BLaER1 treated with 17β-estradiol and CSF1 and Interleukin-3, amounts not matched to agents 10 nM and 100 nM (cell line): Measurements from ENCODE around the gene CFAP100.

Experiments used
- H3K27ac ChIP-seq, 11 experiments: shearing (Covaris generic); formaldehyde crosslinking; 2 replicates each; pipeline ENCODE4 v1.8.1; 2022
- H3K27me3 ChIP-seq, 11 experiments: shearing (Covaris generic); formaldehyde crosslinking; 2 replicates each; pipeline ENCODE4 v1.8.1; 2022
- H3K36me3 ChIP-seq, 11 experiments: shearing (Covaris generic); formaldehyde crosslinking; 2 replicates each; pipeline ENCODE4 v1.8.1; 2022
- H3K4me1 ChIP-seq, 10 experiments: shearing (Covaris generic); formaldehyde crosslinking; 2 replicates each; pipeline ENCODE4 v1.8.1; 2022
- H3K4me2 ChIP-seq, 11 experiments: shearing (Covaris generic); formaldehyde crosslinking; 2 replicates each; pipeline ENCODE4 v1.8.1; 2022
- H3K4me3 ChIP-seq, 10 experiments: shearing (Covaris generic); formaldehyde crosslinking; 2 replicates each; pipeline ENCODE4 v1.8.1; 2022
- H3K9ac ChIP-seq, 11 experiments: shearing (Covaris generic); formaldehyde crosslinking; 2 replicates each; pipeline ENCODE4 v1.8.1; 2022
- H3K9me3 ChIP-seq, 11 experiments: shearing (Covaris generic); formaldehyde crosslinking; replicated peaks in 1 of 11; 2 replicates each; pipeline ENCODE4 v1.8.1; 2022
- H4K20me1 ChIP-seq, 11 experiments: shearing (Covaris generic); formaldehyde crosslinking; 2 replicates each; pipeline ENCODE4 v1.8.1; 2022
- Cebpa-rat ChIP-seq, 11 experiments: shearing (Covaris generic); IDR thresholded peaks; 2 replicates each; pipeline ENCODE4 v1.8.1; 2022

The CFAP100 gene

DNA sequence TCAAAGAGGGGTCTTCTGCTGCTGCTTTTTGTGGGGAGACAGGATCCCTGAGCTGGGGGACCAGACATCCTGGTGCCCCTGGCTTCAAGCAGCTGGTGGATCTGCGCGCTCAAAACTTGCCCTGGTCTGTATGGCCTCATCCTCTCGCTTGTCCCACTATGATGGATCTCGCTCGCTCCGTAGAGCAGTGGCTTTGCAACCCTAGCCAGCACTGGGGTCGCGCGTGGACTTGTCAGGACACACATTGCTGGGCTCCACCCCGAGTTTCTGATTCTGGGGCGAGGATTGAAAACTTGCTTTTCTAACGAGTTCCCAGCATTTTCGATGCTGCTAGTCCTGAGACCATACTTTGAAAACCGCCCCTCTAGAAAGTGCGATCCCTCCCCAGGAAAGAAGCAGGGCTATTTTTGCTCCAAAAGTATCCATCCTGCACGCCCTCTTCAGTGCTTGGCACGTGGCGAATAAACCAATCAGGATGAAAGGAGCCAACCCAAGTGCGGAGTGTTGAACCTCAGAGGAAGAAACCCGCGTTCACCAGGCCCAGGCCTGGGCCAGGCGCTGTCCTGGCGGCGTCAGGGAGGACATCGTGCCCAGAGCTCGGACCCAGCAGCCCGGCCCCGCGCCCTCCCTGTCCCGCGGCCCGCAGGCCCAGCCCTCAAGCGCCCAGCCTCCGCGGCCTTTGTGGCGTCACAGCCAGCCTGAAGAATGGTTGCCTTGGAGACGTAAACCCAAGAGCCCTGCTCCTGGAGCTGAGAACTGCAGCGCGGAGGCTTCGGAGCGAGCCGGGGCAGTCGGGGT lies at the start of gene CFAP100:
TSS of gene CFAP100 (plus strand) at position 731 of the 798 bp plus-strand sequence. CDS start 1,092 bp downstream, outside the sequence.
- no peak within 1 kb of the TSS for H3K4me2 ChIP-seq
- peaks cover 0 to 58% (median 0%) of the 10 kb centered on the region in 11 experiments; a peak in 4 of 22 replicates for H3K27me3 ChIP-seq
- H3K4me1 ChIP-seq = peaks cover 6 to 17% (median 9%) of the 10 kb centered on the region in 10 experiments; a peak in 16 of 20 replicates
- no peak for TF ChIP-seq Cebpa-rat (IDR thresholded peaks at IDR 0.05)
- H3K4me3 ChIP-seq = no peak within 1 kb of the TSS
- no peak within 1 kb of the TSS for H3K9ac ChIP-seq
- H3K27ac ChIP-seq = no peak within 1 kb of the TSS
- no peaks in the 10 kb centered on the region for H3K36me3 ChIP-seq
- peaks cover 7 to 16% (median 11%) of the 10 kb centered on the region in 11 experiments; a peak in 20 of 22 replicates for H3K9me3 ChIP-seq
- H4K20me1 ChIP-seq = peaks cover 0 to 8% (median 0%) of the 10 kb centered on the region in 11 experiments; a peak in 2 of 22 replicates

GRCh38 chr3:126345231-126345630 lies 49.5 kb upstream of the CFAP100 start:
- peaks cover 0 to 8% (median 0%) of the 10 kb centered on the region in 10 experiments; a peak in 2 of 20 replicates for H3K4me1 ChIP-seq
- peaks cover 0 to 7% (median 0%) of the 10 kb centered on the region in 11 experiments; a peak in 2 of 22 replicates for H4K20me1 ChIP-seq

DNA sequence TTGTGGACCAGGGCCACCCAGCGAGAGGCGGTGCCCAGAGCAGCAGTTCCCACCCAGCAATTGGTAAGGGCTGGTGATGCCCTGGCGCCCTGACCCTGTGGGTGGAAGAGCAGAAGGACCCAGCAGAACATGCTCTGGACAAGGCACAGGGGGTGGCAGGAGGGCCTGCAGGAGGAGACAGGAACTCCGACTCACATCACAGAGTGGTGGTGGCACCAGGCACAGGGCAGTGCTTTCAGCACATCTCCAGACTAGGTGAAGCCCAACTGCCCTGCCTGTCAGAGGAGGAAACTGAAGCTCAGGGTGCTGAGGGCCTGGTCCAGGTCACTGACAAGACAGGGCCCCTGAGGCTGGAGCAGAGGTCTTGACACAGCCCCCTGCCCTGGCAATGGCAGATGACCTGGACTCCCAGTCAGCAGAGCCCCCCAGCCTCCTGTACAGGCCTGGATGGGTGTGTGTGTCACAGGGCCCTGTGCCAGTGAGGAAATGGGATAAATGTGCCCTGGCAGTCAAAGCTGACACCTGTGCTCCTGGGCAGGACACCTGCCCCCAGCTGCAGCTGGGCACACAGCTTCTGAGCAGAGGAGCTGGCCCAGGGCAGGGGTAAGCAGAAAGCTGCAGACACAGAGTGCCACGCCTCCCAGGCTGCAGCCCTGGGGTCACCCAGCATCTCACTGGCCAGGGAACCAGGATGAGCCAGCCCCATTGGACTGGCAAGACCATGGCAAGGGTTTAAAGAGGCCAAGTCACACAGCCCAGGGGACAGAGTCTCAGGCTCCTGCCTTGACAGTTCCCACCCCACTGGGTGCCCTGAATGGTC lies 48.9 kb upstream of the CFAP100 start:
- no peak overlapping the region for H3K9ac ChIP-seq
- no peak overlapping the region for H3K4me2 ChIP-seq
- TF ChIP-seq Cebpa-rat (IDR thresholded peaks at IDR 0.05) = no peak
- H3K4me1 ChIP-seq = peaks cover 0 to 8% (median 0%) of the 10 kb centered on the region in 10 experiments; a peak in 4 of 20 replicates
- no peaks in the 10 kb centered on the region for H3K9me3 ChIP-seq
- no peak overlapping the region for H3K27ac ChIP-seq
- H3K27me3 ChIP-seq = no peaks in the 10 kb centered on the region
- no peak overlapping the region for H3K4me3 ChIP-seq
- peaks cover 0 to 9% (median 0%) of the 10 kb centered on the region in 11 experiments; a peak in 2 of 22 replicates for H4K20me1 ChIP-seq
- no peaks in the 10 kb centered on the region for H3K36me3 ChIP-seq

More at GRCh38 chr3:126345231-126345630, 49.5 kb upstream of the CFAP100 start:
- TF ChIP-seq Cebpa-rat (IDR thresholded peaks at IDR 0.05) = no peak
- no peak overlapping the region for H3K4me2 ChIP-seq
- no peak overlapping the region for H3K9ac ChIP-seq
- no peak overlapping the region for H3K4me3 ChIP-seq
- no peaks in the 10 kb centered on the region for H3K9me3 ChIP-seq
- H3K36me3 ChIP-seq = no peaks in the 10 kb centered on the region
- no peak overlapping the region for H3K27ac ChIP-seq
- no peaks in the 10 kb centered on the region for H3K27me3 ChIP-seq

GRCh38 chr3:126346466-126346865 lies 48.2 kb upstream of the CFAP100 start:
- Histone ChIP-seq H3K4me1 (peaks cover 0 to 8% (median 0%) of the 10 kb centered on the region in 10 experiments; a peak in 4 of 20 replicates), H3K9me3 (no peaks in the 10 kb centered on the region), H3K4me3 (no peak overlapping the region), H3K4me2 (no peak overlapping the region), H3K36me3 (no peaks in the 10 kb centered on the region), H4K20me1 (peaks cover 0 to 15% (median 0%) of the 10 kb centered on the region in 11 experiments; a peak in 2 of 22 replicates), H3K27me3 (no peaks in the 10 kb centered on the region), H3K27ac (no peak overlapping the region), H3K9ac (no peak overlapping the region)
- TF ChIP-seq Cebpa-rat (IDR thresholded peaks at IDR 0.05) = no peak

- Histone ChIP-seq H4K20me1 (peaks cover 0 to 21% (median 0%) of the 10 kb centered on the region in 11 experiments; a peak in 2 of 22 replicates), H3K27ac (no peak overlapping the region), H3K4me2 (no peak overlapping the region), H3K4me1 (peaks cover 0 to 8% (median 0%) of the 10 kb centered on the region in 10 experiments; a peak in 4 of 20 replicates), H3K4me3 (no peak overlapping the region), H3K36me3 (no peaks in the 10 kb centered on the region), H3K9ac (no peak overlapping the region), H3K9me3 (no peaks in the 10 kb centered on the region), H3K27me3 (no peaks in the 10 kb centered on the region)
- TF ChIP-seq Cebpa-rat (IDR thresholded peaks at IDR 0.05) = no peak
These were observed 47.1 kb upstream of the CFAP100 start for GRCh38 chr3:126347543-126348161.

DNA sequence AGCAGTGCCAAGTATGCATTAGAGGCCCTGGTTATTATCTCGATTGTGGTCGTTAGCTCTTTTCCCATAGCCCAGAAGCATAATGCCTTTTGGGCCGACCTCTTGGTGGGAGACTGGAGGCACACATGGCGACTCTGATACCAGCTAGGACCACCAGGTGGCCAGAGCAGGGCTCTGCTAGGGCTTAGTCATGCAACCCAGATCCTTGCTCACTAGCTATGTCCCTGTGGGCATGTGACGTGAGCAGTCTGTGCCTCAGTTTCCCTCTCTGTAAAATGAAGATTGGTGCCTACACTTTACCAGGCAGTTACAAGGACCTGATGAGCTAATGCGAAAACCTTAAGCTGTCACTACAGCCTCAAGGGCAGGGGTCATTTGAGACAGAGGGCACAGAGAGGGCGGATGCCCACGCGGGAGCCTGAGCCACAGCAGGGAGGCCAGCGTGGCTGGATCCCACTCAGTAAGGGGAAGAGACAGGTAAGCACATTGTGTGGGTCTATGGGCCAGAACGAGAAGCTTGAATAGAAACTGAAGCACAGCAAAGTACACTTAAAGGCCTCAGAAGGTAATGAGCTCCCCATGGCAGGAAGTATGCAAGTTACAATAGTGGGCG lies 46.3 kb upstream of the CFAP100 start:
- no peak overlapping the region for H3K27ac ChIP-seq
- H3K9me3 ChIP-seq = no peaks in the 10 kb centered on the region
- no peak for TF ChIP-seq Cebpa-rat (IDR thresholded peaks at IDR 0.05)
- H3K4me2 ChIP-seq = no peak overlapping the region
- peaks cover 0 to 8% (median 0%) of the 10 kb centered on the region in 10 experiments; a peak in 4 of 20 replicates for H3K4me1 ChIP-seq
- H4K20me1 ChIP-seq = peaks cover 0 to 23% (median 0%) of the 10 kb centered on the region in 11 experiments; a peak in 3 of 22 replicates
- H3K4me3 ChIP-seq = no peak overlapping the region
- H3K36me3 ChIP-seq = no peaks in the 10 kb centered on the region
- H3K9ac ChIP-seq = no peak overlapping the region
- no peaks in the 10 kb centered on the region for H3K27me3 ChIP-seq

DNA sequence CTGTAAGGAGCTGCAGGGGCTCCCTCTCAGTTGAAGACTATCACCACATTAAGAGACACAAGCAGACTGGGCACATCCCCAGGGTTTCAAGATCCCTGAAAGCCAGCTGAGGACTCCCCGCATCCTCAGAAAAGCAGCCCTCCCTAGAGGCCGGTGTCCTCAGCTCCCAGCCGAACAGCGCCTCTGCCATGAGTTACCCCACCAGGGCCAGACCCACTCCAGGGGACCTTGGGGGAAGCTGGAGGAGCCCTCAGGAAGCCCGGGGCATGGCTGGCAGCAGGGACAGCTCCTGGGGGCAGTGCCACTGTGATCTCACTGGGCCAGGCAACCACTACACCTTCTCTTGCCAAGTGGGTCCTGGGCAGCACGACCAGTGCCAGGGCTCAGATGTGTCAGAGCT lies 45.6 kb upstream of the CFAP100 start:
- TF ChIP-seq Cebpa-rat (IDR thresholded peaks at IDR 0.05) = no peak
- Histone ChIP-seq H3K27ac (no peak overlapping the region), H3K4me2 (no peak overlapping the region), H3K4me1 (peaks cover 0 to 8% (median 0%) of the 10 kb centered on the region in 10 experiments; a peak in 2 of 20 replicates), H3K4me3 (no peak overlapping the region), H3K36me3 (no peaks in the 10 kb centered on the region), H3K27me3 (peaks cover 0 to 6% (median 6%) of the 10 kb centered on the region in 11 experiments; a peak in 18 of 22 replicates), H3K9ac (no peak overlapping the region), H4K20me1 (peaks cover 0 to 29% (median 0%) of the 10 kb centered on the region in 11 experiments; a peak in 3 of 22 replicates), H3K9me3 (no peaks in the 10 kb centered on the region)
